Fibroblast of lung (primary cell): ENCODE results near the gene NEDD4L. TPM values are rescaled to one million over a fixed set of nuclear protein-coding genes. Genes with fewer than 3 reads are reported as not detected.

Experiments
- DNase-seq, 2 donors: peaks; one replicate each; pipeline versions ENCODE4 v3.0.0 to v3.0.0-alpha.2; 2010; ENCODE audit warnings: low read depth in 2 of 2
- H2AFZ ChIP-seq: 2 replicates; pipeline ENCODE4 v1.5.1; 2012; ENCODE audit warnings: low read length, control low read depth, inconsistent platforms
- H3K27ac ChIP-seq: 2 replicates; pipeline ENCODE4 v1.5.1; 2011; ENCODE audit warnings: low read length, control low read depth; ENCODE audit not compliant: insufficient read depth
- H3K27me3 ChIP-seq: 2 replicates; pipeline ENCODE4 v1.5.1; 2011; ENCODE audit warnings: mild to moderate bottlenecking, low read length; ENCODE audit not compliant: control insufficient read depth, insufficient read depth
- H3K36me3 ChIP-seq: 2 replicates; pipeline ENCODE4 v1.5.1; 2011; ENCODE audit warnings: low read length; ENCODE audit not compliant: control insufficient read depth, insufficient read depth
- H3K4me1 ChIP-seq: 2 replicates; pipeline ENCODE4 v1.5.1; 2011; ENCODE audit warnings: low read length; ENCODE audit not compliant: control insufficient read depth, insufficient read depth; ENCODE audit errors: extremely low read depth
- H3K4me2 ChIP-seq: 2 replicates; pipeline ENCODE4 v1.5.1; 2011; ENCODE audit warnings: low read length, control low read depth; ENCODE audit not compliant: insufficient read depth; ENCODE audit errors: extremely low read depth
- H3K4me3 ChIP-seq, 4 experiments: fragments of 200-600 bp in 1 of 4; sonication (generic) in 1 of 4; replicated peaks in 1 of 4; 2 replicates each; pipeline ENCODE4 v1.5.1; 2011 to 2016; ENCODE audit warnings: low read length in 4 of 4, low read depth in 3 of 4, mild to moderate bottlenecking in 3 of 4, control low read depth in 2 of 4, inconsistent platforms in 1 of 4, mixed read lengths in 1 of 4; ENCODE audit not compliant: insufficient read depth in 1 of 4; ENCODE audit errors: control extremely low read depth in 1 of 4
- H3K79me2 ChIP-seq: 2 replicates; pipeline ENCODE4 v1.5.1; 2012; ENCODE audit warnings: mild to moderate bottlenecking, low read length, inconsistent platforms; ENCODE audit not compliant: control insufficient read depth, insufficient read depth
- H3K9ac ChIP-seq: 2 replicates; pipeline ENCODE4 v1.5.1; 2011; ENCODE audit warnings: mild to moderate bottlenecking, low read length, control low read depth; ENCODE audit not compliant: insufficient read depth
- H3K9me3 ChIP-seq: 2 replicates; pipeline ENCODE4 v1.5.1; 2012; ENCODE audit warnings: low read depth, low read length; ENCODE audit not compliant: control insufficient read depth, insufficient read depth
- H4K20me1 ChIP-seq: 2 replicates; pipeline ENCODE4 v1.5.1; 2011; ENCODE audit warnings: low read length; ENCODE audit not compliant: control insufficient read depth, insufficient read depth; ENCODE audit errors: extremely low read depth
- EZH2 ChIP-seq: IDR thresholded peaks from 2 replicates; pipeline ENCODE4 v1.5.1; 2012; ENCODE audit warnings: low read length, control low read depth, mild to moderate bottlenecking; ENCODE audit errors: missing control alignments
- polyA plus RNA-seq, 2 donors: library from polyadenylated mRNA; depleted of rRNA in 1 of 2; stranded (reverse) in 1 of 2; unstranded in 1 of 2; fragments of >200 nt; gene quantifications; 2 replicates each; pipeline ENCODE4 v1.2.1, GENCODE V29; 2011 to 2012; ENCODE audit warnings: missing spikeins in 1 of 2
- total RNA-seq: library from RNA; depleted of rRNA; stranded (reverse); fragments of >200 nt; gene quantifications from 2 replicates; pipeline ENCODE4 v1.2.1, GENCODE V29; 2014
- TF ChIP-seq, protein P1 (sequence below), 2 donors: IDR thresholded peaks in 1 of 2; conservative IDR thresholded peaks in 1 of 2; 1 replicate in 1 of 2; 2 replicates in 1 of 2; pipeline ENCODE4 v1.5.1; 2011 to 2012; ENCODE audit warnings: low read length in 2 of 2, control low read depth in 1 of 2, inconsistent platforms in 1 of 2, low read depth in 1 of 2, mild to moderate bottlenecking in 1 of 2

NEDD4L gene
- total and polyA plus RNA-seq, 2 donors (not counting 1 experiment from before 2014, with no cell fraction given): 5.5 to 18.7 TPM

DNA sequence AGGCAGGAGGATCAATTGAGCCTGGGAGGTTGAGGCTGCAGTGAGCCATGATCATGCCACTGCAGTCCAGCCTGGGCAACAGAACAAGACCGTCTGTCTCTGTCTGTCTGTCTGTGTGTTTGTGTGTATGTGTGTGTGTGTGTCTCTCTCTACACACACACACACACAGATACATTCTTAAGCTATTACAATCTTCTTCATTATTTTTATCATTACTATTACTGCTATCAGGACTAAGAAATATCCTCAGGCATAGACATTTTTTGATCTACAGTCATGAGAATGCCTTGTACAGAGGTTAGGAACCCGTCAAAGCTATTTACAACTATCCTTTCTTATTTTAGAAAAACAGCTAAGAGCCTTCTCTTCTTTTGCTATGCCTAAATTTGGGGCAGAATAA is 207.4 kb downstream of the NEDD4L start:
- Histone ChIP-seq H3K27me3 (no peaks in the 10 kb centered on the region), H3K4me2 (no peak overlapping the region), H3K9me3 (no peaks in the 10 kb centered on the region), H3K4me3 (no peak overlapping the region), H3K9ac (no peak overlapping the region), H3K36me3 (no peaks in the 10 kb centered on the region), H3K27ac (no peak overlapping the region), H4K20me1 (no peaks in the 10 kb centered on the region), H2AFZ (no peak overlapping the region), H3K79me2 (no peaks in the 10 kb centered on the region), H3K4me1 (peaks cover 3% of the 10 kb centered on the region)
- no peak for DNase-seq
- TF ChIP-seq, protein P1, sequence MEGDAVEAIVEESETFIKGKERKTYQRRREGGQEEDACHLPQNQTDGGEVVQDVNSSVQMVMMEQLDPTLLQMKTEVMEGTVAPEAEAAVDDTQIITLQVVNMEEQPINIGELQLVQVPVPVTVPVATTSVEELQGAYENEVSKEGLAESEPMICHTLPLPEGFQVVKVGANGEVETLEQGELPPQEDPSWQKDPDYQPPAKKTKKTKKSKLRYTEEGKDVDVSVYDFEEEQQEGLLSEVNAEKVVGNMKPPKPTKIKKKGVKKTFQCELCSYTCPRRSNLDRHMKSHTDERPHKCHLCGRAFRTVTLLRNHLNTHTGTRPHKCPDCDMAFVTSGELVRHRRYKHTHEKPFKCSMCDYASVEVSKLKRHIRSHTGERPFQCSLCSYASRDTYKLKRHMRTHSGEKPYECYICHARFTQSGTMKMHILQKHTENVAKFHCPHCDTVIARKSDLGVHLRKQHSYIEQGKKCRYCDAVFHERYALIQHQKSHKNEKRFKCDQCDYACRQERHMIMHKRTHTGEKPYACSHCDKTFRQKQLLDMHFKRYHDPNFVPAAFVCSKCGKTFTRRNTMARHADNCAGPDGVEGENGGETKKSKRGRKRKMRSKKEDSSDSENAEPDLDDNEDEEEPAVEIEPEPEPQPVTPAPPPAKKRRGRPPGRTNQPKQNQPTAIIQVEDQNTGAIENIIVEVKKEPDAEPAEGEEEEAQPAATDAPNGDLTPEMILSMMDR (conservative IDR thresholded peaks at IDR 0.05 in 1 of 2, IDR thresholded peaks at IDR 0.05 in 1 of 2; ENCODE audit: low read depth in 1 of 2, low read length in 2 of 2): no peak
- no peak for TF ChIP-seq EZH2

DNA sequence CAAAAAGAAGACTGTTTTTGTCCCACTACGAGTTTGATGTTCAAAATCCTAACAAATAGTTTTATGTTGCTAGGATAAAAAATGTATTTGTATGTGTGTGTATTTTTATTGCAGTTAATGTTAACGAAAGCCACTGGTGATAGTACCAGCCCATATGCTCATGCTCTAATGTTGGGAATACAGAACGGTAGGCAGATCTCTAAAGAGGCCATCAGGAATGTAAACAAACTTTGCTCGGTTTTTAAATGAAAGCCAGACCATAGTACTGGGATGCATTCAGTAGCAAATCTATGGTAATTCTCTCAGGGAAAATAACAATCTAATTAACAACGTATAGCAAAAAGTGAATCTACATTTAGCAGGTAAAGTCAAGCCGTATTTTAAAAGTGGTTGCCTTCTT is 208.1 kb downstream of the NEDD4L start:
- Histone ChIP-seq H3K36me3 (no peaks in the 10 kb centered on the region), H3K27ac (no peak overlapping the region), H4K20me1 (no peaks in the 10 kb centered on the region), H3K27me3 (no peaks in the 10 kb centered on the region), H3K9me3 (no peaks in the 10 kb centered on the region), H3K4me2 (no peak overlapping the region), H2AFZ (no peak overlapping the region), H3K79me2 (no peaks in the 10 kb centered on the region), H3K9ac (no peak overlapping the region), H3K4me1 (peaks cover 3% of the 10 kb centered on the region), H3K4me3 (no peak overlapping the region)
- no peak for DNase-seq
- TF ChIP-seq, protein P1 (conservative IDR thresholded peaks at IDR 0.05 in 1 of 2, IDR thresholded peaks at IDR 0.05 in 1 of 2; ENCODE audit: low read depth in 1 of 2, low read length in 2 of 2): no peak
- TF ChIP-seq EZH2: no peak

DNA sequence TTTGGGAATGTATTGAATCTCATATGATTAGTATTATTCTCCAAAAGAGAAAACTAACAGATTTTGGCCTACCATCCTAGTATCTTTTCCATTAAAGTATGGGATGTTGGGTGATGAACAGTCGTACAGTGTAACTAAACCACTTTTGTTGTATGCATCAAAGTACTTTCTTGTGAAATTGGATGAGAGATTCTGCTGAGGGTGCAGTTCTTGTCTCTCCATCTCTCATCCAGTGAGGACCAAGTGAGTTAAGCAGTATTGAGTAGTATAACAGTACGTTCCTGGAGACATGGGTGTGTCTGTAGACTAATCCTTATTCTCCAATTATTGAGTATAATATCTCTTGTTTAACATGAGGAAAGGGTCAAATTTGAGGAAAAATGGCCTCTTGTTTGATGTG is 209.3 kb downstream of the NEDD4L start:
- H3K27me3 ChIP-seq: no peaks in the 10 kb centered on the region
- H3K4me2 ChIP-seq: no peak overlapping the region
- H2AFZ ChIP-seq: no peak overlapping the region
- no peak overlapping the region for H3K27ac ChIP-seq
- TF ChIP-seq, protein P1 (conservative IDR thresholded peaks at IDR 0.05 in 1 of 2, IDR thresholded peaks at IDR 0.05 in 1 of 2; ENCODE audit: low read depth in 1 of 2, low read length in 2 of 2): no peak
- TF ChIP-seq EZH2: no peak
- no peaks in the 10 kb centered on the region for H3K4me1 ChIP-seq
- no peaks in the 10 kb centered on the region for H4K20me1 ChIP-seq
- H3K36me3 ChIP-seq: no peaks in the 10 kb centered on the region
- no peaks in the 10 kb centered on the region for H3K79me2 ChIP-seq
- no peak overlapping the region for H3K9ac ChIP-seq
- no peaks in the 10 kb centered on the region for H3K9me3 ChIP-seq
- DNase-seq: no peak
- H3K4me3 ChIP-seq: no peak overlapping the region
